Caco-2 (cell line): Measurements from ENCODE around the gene BLMH. TPM values are rescaled to one million over a fixed set of nuclear protein-coding genes. Genes with fewer than 3 reads are reported as not detected.

Experiments used
- BruUV-seq: library from RNA; stranded (reverse); fragments of 400-500 nt; replicated peaks from 2 replicates; lab custom pipeline; 2021; lab: Mats Ljungman, UMichigan
- CTCF ChIA-PET: fragments of 300-600 bp; sonication (Branson Sonifier 250); formaldehyde crosslinking; loops from one replicate; lab custom pipeline; 2022; ENCODE audit warnings: antibody characterized with exemption; lab: Charles Lee
- POLR2A ChIA-PET: fragments of 300-600 bp; sonication (Branson Sonifier 250); formaldehyde crosslinking; loops from one replicate; lab custom pipeline; 2022; ENCODE audit warnings: antibody characterized with exemption; lab: Charles Lee
- DNase-seq, 2 experiments: peaks; one replicate each; pipeline versions ENCODE4 v3.0.0 to v3.0.0-alpha.2; 2020 to 2022
- H3K27me3 ChIP-seq: replicated peaks from 2 replicates; pipeline ENCODE4 v1.6.0; 2011; ENCODE audit warnings: low read length; ENCODE audit not compliant: control insufficient read depth, insufficient read depth
- H3K36me3 ChIP-seq: 2 replicates; pipeline ENCODE4 v1.5.1; 2011; ENCODE audit warnings: low read length; ENCODE audit not compliant: control insufficient read depth, insufficient read depth
- H3K4me1 ChIP-seq: fragments of 250-450 bp; sonication (Bioruptor Pico); 2 replicates; pipeline ENCODE4 v1.5.1; 2020; ENCODE audit warnings: mild to moderate bottlenecking
- H3K4me3 ChIP-seq: 2 replicates; pipeline ENCODE4 v1.5.1; 2011; ENCODE audit warnings: low read depth, mild to moderate bottlenecking, control low read depth, low read length
- H3K9me3 ChIP-seq: fragments of 250-450 bp; sonication (Bioruptor Pico); 2 replicates; pipeline ENCODE4 v1.5.1; 2020; ENCODE audit warnings: mild to moderate bottlenecking, moderate library complexity
- H3K27ac Mint-ChIP-seq: one replicate; pipeline ENCODE4 v1.8.0; 2022; ENCODE audit warnings: mixed read lengths; ENCODE audit not compliant: unreplicated experiment
- H3K27me3 Mint-ChIP-seq: one replicate; pipeline ENCODE4 v1.8.0; 2022; ENCODE audit warnings: mixed read lengths; ENCODE audit not compliant: insufficient read depth, unreplicated experiment
- H3K36me3 Mint-ChIP-seq: one replicate; pipeline ENCODE4 v1.8.0; 2022; ENCODE audit warnings: mild to moderate bottlenecking, mixed read lengths; ENCODE audit not compliant: insufficient read depth, unreplicated experiment
- H3K4me1 Mint-ChIP-seq: one replicate; pipeline ENCODE4 v1.8.0; 2022; ENCODE audit warnings: low read depth, mixed read lengths; ENCODE audit not compliant: unreplicated experiment
- H3K4me3 Mint-ChIP-seq: one replicate; pipeline ENCODE4 v1.8.0; 2022; ENCODE audit warnings: mild to moderate bottlenecking, moderate library complexity, mixed read lengths; ENCODE audit not compliant: unreplicated experiment
- H3K9me3 Mint-ChIP-seq: one replicate; pipeline ENCODE4 v1.8.0; 2022; ENCODE audit warnings: mixed read lengths; ENCODE audit not compliant: unreplicated experiment
- CTCF ChIP-seq, 2 experiments: fragments of 200-600 bp in 1 of 2; IDR thresholded peaks; 1 replicate in 1 of 2; 2 replicates in 1 of 2; pipeline versions ENCODE4 v1.5.1 to v1.8.0; 2011 to 2022; ENCODE audit warnings: antibody characterized with exemption in 1 of 2, control low read depth in 1 of 2, inconsistent platforms in 1 of 2, low read depth in 1 of 2, low read length in 1 of 2, mild to moderate bottlenecking in 1 of 2, moderate library complexity in 1 of 2; ENCODE audit not compliant: insufficient read depth in 1 of 2, severe bottlenecking in 1 of 2, unreplicated experiment in 1 of 2
- intact Hi-C: fragments of 100-400 bp; cut with micrococcal nuclease; formaldehyde crosslinking; loops from one replicate; pipeline ENCODE4 v1.10.0; 2022; ENCODE audit not compliant: unreplicated experiment
- total RNA-seq: library from RNA; stranded (reverse); gene quantifications from 2 replicates; pipeline ENCODE4 v1.2.3, GENCODE V29; 2022

BLMH gene
- total RNA-seq, 1 experiment from 2014 or later: 56.1 TPM

GRCh38 chr17:30296499-30297080 is 4.8 kb upstream of the BLMH start:
- no peaks in the 10 kb centered on the region; the same call in 1 of the 2 replicates for H3K36me3 ChIP-seq
- H3K27ac Mint-ChIP-seq: no peak overlapping the region
- no peak for DNase-seq
- H3K4me1 Mint-ChIP-seq: no peaks in the 10 kb centered on the region
- H3K9me3 Mint-ChIP-seq: peaks cover 12% of the 10 kb centered on the region
- no peaks in the 10 kb centered on the region for H3K27me3 ChIP-seq
- H3K4me1 ChIP-seq: no peaks in the 10 kb centered on the region
- intact Hi-C loops: loop anchor here (10.0 kb wide), 1 partner anchor 258 kb away; no protein-coding TSS in a partner anchor
- H3K4me3 Mint-ChIP-seq: no peak overlapping the region
- H3K9me3 ChIP-seq: peaks cover 9% of the 10 kb centered on the region; the same call in 1 of the 2 replicates
- TF ChIP-seq CTCF (IDR thresholded peaks at IDR 0.05; ENCODE audit: insufficient read depth in 1 of 2, low read depth in 1 of 2, low read length in 1 of 2, severe bottlenecking in 1 of 2, unreplicated experiment in 1 of 2): no peak
- BruUV-seq: no TSS peak
- H3K27me3 Mint-ChIP-seq: no peaks in the 10 kb centered on the region
- POLR2A ChIA-PET: no interaction called here
- CTCF ChIA-PET: interaction anchor here (1.0 to 1.1 kb wide), 2 partner anchors 27 to 203 kb away, joined by 3 read pairs; no protein-coding TSS in a partner anchor
- no peak overlapping the region for H3K4me3 ChIP-seq
- H3K36me3 Mint-ChIP-seq: no peaks in the 10 kb centered on the region

GRCh38 chr17:30292286-30292858 is 628 bp upstream of the BLMH start:
- DNase-seq: peak in 1 of 2 experiments; percentile 58
- H3K36me3 ChIP-seq: no peaks in the 10 kb centered on the region; the same call in 1 of the 2 replicates
- Mint-ChIP-seq H3K27me3 (no peaks in the 10 kb centered on the region), H3K4me3 (peak overlapping the region; percentile 76), H3K36me3 (peaks cover 4% of the 10 kb centered on the region), H3K4me1 (no peaks in the 10 kb centered on the region), H3K27ac (no peak overlapping the region), H3K9me3 (no peaks in the 10 kb centered on the region)
- BruUV-seq: TSS peak; percentile 83
- no peaks in the 10 kb centered on the region for H3K9me3 ChIP-seq
- no peak for TF ChIP-seq CTCF (IDR thresholded peaks at IDR 0.05; ENCODE audit: insufficient read depth in 1 of 2, low read depth in 1 of 2, low read length in 1 of 2, severe bottlenecking in 1 of 2, unreplicated experiment in 1 of 2)
- H3K27me3 ChIP-seq: no peaks in the 10 kb centered on the region
- ChIA-PET CTCF (interaction anchor here (0.6 to 2.1 kb wide), 3 partner anchors 45 to 188 kb away, joined by 4 to 17 read pairs (median 5); no protein-coding TSS in a partner anchor), POLR2A (interaction anchor here (0.7 to 1.0 kb wide), 2 partner anchors 70 to 362 kb away, joined by 3 to 4 read pairs; partner anchors contain the start of gene SSH2)
- H3K4me3 ChIP-seq: peak overlapping the region; percentile 80
- intact Hi-C loops: loop anchor here (1.0 to 10.0 kb wide), 2 partner anchors 44 to 262 kb away; no protein-coding TSS in a partner anchor
- H3K4me1 ChIP-seq: peaks cover 11% of the 10 kb centered on the region
